HUDEP-2 (cell line): ENCODE results near the gene ITPR1.

Source experiments
- DNase-seq, 76 experiments: peaks; one replicate each; lab custom pipeline; 2025; ENCODE audit not compliant: unreplicated experiment in 76 of 76; lab: John Stamatoyannopoulos, UW

ITPR1 gene

DNA sequence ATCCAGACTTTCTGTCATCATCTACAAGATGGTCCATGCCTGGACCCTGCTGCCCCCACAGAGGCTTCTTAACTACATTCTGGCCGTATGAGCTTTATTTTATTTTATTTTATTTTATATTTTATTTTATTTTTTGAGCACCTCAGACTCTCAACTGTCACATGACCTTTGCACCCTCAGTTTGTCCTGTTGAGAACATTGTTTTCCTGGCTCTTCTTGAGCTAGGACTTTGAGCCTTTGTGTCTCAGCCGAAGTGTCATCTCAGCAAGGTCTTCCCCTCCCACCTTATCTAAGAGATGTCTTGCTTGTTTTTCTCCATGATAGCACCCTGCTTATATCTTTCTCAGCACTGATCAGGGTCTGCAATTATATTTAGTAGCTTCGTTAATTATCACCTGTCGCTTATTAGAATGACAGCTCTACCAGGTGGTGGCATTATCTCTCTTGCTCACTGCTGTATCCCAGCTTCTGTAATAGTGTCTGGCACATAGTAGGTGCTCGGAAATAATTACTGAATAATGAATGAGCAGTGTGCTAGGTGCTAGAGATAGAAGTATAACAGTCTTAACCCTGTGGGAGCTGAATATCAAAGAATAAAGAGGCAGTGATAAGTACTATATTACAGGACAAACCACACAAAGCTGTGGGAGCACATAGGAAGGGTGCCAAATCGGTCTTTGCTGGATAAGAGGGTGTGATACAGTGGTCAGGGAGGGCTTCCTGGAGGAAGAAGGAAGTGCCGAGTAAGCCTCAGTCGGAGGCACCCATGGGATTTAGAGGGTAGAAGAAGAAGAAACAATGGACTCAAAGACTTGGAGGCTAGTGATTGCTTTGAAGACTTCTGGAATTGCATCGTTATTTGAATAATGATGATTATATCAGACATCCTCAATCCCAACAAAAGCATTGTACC is 136.2 kb downstream of the ITPR1 start:
- no peak for DNase-seq

DNA sequence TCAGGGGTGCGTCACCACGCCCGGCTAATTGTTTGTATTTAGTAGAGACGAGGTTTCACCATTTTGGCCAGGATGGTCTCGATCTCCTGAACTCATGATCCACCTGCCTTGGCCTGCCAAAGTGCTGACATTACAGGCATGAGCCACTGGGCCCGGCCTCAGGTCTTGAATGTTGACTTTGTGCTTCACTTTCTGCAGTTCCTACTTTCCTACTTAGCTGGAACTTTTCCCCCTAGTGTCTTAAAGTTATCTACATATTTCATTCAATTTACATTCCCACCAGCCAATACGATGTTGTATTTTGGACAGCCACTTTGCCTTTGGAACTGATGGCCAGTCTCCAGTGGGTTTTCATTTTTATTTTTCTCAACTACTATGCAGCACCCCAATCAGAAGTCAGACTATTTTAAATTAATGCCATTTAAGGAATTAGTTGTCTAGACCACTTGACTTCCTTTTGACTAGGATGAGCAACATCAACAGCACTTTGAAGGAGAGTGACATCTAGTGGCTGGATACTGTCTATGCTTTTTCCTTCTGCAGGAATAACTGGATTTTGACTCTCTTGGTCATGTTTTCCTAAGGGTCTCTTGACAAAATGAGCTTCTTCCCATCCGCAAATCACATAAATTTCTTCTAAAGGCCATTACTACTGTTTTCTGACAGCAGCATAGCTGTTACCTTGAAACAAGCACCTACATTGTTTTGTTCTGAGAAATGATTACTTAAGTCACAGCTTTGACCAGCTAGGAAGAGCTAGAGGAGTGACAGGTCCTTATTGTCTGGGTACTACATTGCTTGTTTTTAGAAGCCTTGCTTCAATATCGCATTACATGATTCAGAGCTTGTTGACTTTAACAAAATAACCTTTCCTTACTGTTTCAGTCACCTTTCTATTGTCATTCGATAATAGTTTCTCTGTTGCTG is 140.2 kb downstream of the ITPR1 start:
- peak in 26 of 76 experiments; percentile 3 to 55 (median 17) for DNase-seq

DNA sequence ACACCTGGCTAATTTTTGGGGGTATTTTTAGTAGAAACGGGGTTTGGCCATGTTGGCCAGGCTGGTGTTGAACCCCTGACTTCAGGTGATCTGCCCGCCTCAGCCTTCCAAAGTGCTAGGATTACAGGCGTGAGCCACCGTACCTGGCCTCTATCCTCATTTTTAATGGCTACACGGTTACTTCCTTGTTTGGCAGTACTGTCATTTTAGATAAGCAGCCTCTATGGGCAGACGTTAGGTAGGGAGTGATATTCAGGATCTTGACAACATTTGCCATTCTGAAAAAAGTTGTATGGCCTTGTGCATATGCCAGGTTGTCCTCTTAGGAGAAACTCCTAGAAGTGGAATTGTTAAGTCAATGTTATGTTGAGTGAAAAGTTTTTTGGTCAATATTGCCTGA is 141.7 kb downstream of the ITPR1 start:
- no peak for DNase-seq

DNA sequence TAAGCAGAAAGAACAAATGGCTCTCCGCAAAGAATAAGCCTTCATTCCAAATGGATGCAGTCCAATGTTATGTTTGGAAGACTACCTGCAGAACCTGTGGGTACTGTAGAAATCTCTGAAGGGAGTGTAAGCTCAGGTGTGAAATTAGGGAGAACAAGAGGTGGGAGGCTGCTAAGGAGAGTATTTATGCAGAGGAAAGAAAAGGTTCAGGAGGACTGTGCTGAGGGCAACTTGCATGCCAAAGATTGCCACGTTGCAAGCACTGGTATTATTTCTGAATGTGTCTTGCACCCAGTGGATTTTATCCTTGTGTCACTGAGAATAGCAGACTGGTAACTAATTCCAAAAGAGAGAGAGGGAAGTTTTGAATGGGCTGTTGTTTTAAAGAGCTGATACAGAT is 144.1 kb downstream of the ITPR1 start:
- DNase-seq, result no peak

DNA sequence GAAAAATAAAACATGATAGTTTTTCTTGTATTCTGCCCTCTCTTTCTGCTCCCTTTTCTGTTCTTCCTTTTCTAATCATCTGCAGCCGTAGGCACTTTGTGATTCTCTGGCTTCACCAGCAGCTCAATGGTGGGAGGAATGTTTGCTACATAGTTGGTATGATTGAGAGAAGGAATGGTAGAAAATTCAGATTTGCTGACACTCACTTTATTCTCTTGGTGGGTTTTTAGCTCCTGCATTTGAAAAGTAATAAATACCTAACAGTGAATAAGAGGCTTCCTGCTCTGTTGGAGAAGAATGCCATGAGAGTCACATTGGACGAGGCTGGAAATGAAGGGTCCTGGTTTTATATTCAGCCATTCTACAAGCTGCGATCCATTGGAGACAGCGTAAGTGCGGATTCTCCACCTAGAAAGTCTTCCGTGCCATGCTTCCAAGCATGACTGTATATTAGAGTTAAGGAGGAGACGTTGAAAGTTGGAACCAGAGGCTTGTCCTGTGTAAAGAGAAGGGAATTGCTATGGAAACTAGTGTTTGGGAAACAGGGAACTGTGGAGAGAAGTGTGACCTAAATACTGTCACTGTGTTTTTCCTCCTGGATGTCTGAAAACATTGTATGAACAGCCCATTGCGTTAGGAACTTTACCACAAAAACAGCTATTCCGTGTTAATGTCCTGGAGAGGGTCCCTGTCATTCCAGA is 148.9 kb downstream of the ITPR1 start:
- no peak for DNase-seq

DNA sequence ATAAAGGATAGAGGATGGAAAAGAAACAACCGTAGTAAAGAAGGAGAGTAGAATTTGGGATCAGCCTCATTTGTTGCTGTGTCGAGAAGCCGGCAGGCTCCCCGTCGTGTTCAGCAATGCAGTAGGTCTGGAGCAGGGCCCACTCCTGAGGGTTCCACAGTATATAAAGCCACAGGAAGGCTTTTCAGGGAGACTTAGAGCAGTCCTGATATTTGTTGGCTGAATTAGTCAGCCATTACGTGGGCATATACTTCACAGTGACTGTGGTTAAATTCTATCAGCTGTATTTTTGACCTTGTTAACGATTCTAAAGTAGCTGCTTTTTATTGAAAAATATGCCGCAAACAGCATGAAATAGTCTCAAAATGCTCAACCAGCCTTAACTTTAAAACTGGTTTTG is 149.5 kb downstream of the ITPR1 start:
- no peak for DNase-seq

DNA sequence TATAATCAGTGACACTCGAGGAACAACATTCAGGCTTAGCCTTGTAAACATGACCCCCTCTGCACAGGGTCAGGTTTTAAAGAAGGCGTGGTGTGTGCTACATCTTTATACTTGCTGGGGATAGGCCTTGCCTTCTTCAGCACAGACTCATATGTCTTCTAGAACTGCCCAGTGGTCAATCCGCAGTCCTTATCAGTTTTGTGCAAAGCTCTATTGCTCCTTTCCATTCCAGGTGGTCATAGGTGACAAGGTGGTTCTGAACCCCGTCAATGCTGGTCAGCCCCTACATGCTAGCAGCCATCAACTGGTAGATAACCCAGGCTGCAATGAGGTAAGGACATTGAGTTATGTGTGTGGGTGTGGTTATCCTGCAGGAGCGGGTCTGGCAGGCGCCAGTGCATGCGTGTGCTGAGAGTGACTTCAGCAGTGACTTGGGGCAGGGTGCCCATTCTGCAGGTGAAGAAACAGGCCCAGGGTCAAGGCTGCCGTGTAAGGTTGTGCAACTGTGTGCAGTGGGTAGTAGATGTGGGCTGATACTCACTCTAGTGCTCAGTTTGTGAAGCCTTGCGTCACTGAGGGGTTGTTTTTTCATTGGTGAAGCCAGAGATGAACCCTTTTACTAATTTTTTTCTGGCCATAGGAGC is 150.9 kb downstream of the ITPR1 start:
- peak in 2 of 76 experiments; percentile 8 to 15 for DNase-seq

DNA sequence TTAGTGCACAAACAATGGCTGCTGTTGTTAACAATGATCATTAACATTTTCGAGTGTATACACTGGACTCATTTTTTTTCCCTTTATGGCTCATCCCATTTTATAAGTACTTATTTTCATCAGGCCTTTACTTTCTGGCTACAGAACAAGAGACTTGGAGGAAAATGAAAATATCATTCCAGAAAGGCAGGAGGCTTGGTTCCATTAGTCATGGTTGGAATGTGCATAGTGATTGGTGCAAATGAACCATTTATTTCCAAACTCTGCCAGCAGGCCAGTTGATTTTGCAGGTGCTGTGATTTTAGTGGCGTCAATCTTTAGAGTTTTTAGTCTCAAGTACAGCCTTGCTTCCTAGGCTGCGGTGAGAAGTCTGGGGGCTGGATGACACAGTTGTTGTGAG is 151.8 kb downstream of the ITPR1 start:
- no peak for DNase-seq

DNA sequence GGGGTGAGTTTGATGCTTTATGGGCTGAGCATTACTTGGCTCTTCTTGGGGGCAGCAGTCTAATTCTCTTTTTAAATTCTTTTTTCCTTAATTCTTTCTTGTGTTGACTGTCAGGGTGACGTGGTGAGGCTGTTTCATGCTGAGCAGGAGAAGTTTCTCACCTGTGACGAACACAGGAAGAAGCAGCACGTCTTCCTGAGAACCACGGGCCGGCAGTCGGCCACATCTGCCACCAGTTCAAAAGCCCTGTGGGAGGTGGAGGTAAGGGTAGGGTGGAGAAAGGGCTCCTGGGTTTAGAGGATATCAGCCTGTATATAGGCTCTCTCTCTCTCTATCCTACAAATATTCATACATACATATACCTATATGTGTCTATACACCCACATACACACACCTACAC is 152.3 kb downstream of the ITPR1 start:
- no peak for DNase-seq

DNA sequence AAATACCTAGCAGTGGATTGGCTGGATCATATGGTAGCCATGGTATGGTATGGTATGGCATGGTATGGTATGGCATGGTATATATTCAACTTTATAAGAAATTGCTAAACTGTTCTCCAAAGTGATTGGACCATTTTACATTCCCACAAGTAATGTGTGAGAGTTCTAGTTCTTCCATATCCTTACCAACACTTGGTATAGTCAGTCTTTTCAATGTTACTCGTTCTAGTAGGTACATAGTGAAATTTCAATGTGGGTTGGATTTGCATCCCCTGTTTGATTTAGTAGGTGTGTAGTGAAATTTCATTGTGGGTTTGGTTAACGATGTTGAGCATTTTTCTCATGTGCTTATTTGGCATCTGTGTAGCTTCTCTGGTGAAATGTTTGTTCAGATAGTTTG is 154.3 kb downstream of the ITPR1 start:
- DNase-seq, result no peak

DNA sequence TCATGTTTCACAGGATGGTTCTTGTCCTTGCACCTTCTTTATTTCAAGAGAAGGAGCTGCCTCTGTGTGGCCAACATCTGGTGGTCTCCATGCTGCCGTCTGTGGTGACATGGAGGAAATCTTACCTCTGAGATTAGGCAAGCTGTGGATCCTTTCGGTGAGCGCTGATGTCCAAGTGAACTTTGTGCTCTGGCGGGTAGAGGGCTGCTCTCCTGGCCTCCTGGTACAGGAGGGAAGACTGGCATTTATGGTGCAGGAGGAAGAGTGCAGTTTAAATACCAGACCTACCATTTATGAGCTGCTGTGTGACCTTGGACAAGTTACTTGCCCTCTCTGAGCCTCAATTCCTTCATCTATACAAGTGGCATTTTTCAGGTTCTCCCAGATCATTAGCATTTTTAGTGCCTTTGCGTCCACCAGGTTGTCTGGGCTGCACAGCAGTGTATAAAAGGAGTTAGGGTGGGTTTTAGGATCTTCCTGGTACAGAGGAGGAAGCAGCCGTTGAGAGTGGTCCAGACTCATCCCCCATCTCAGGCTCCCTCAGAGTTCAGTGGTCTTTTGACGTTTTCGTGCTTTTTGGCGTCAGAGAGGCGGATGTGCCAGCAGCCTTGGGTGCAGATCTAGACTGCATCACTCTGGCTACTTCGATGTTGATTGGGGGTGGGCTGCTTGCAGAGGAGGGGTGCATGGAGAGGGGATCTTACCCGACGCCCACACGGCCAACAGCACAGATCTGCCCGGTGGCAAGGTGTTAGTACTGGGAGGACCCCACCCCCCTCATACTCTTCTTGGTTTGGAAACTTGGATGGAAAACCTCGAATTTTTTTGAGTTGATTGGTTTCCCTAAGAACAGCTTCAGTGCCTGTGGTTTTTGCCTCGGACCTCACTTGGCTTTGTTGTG is 162.2 kb downstream of the ITPR1 start:
- no peak for DNase-seq

DNA sequence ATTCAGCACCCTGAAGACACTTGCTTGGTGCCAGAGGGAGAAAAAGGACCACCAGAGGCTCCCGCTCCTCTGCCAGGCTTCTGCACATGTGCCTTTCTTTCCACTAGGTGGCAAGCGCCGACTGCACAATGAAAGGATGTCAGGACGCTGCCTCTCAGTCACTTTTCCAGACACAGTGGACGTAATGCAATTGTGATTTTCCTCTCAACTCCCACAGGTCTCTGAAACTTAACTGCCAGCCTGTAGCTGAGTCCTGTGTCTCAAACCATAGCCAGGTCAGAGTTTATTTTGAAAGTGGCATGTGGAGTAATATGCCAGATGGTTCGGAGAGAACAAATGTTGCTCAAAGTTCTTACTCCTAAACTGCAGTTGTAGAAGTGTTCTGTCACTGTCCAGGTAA is 162.9 kb downstream of the ITPR1 start:
- DNase-seq, result peak in 1 of 76 experiments; percentile 1

DNA sequence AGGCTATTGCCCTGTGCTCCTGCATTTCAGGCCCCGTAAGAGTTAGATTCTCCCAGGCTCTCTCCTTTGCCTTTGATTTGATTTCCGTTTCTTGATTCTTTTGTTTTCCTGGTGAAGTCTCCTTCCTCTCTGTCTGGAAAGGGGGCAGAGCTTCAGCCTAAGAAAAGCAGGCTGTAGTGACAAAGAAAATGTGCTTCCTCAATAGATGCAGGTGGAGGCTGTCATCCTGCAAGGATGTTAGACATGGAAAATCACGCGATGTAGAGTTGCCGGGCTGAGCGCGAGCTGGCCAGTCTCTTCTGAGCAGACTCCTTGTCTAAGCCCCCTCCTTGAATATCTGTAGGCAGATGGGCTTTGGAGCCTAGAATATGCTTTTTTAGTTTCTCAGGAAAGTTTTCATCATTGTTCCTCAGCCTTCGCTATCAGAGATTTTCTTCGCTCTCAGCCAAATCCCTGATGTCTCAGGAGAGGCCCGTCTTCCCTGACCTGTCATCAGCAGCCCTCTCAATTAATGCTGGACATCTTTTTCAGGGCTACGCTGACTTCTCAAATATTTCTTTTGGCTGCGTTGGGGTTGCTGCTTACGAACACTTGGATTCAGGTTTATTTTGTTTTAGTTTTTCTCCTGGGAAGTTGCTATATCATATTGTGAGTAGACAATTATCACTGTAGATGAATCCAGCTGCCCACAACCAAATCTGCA is 163.6 kb downstream of the ITPR1 start:
- no peak for DNase-seq

DNA sequence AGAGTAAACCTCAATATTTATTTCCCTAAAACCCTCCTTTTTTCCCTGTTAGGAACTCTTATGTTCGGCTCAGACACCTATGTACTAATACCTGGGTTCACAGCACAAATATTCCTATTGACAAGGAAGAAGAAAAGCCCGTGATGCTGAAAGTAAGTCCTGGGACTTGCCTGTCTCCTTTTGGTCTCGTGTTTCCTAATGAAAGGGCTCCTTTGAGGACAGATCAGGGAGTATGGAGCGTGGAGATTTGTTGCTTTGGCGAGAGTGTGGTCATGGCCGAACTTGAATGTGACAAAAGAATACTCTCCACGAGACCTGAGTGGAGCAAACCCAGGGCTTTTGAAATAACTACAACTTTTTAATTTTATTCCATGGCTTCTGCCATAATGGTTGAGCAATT is 167.8 kb downstream of the ITPR1 start:
- DNase-seq, result no peak

DNA sequence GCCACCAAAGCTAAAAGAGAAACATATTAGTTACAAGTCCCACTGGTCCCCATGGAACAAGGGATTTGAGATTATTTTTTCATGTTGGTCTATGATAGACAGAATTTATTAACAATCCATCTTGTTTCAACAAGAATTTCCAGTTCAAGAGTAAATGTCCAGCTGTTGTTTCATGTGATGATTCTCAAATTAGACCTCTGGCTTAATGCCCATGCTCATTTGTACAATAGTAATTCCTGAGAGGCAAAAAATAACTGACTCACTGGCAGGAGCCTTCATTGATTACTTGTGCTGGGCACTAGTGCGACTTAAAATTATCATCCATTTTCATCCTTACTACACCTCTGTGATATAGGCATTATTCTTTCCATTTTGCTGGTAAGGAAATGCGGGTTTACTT is 171.3 kb downstream of the ITPR1 start:
- DNase-seq, result no peak

DNA sequence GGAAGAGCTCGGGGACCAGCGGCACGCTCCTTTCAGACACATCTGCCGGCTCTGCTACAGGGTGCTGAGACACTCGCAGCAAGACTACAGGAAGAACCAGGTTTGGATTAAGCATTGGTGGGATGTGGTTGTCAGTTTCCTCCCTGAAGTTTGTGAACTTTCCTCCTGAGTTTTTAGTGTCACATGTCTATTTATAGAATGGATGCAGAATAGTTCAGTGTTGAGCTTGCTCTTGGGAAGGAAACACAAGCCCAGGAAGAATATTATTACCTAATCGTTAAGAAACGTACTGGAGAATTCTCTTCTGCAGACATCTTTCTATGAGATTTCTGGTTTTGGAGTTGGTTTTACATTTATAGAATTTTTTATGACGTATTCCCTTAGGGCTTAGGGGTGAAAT is 172.0 kb downstream of the ITPR1 start:
- DNase-seq, result no peak

DNA sequence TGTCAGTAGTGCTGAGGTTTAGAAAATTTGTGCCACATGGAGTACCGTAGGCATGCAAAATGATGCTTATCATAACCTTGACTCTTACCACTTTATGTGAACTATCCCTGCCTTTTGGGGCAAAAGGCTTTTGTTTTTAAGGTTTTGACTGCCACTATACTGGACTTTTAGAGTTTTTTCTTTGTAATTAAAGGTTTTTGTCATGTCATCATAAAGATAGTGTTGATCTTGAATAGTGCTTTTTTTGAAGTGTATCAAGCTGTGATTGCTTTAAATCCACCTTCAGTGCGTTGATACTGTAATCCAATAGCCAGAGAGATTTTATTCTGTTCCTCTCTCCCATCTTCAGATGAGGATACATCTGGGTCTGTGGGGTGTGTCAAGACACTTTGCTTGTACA is 172.9 kb downstream of the ITPR1 start:
- DNase-seq, result no peak

DNA sequence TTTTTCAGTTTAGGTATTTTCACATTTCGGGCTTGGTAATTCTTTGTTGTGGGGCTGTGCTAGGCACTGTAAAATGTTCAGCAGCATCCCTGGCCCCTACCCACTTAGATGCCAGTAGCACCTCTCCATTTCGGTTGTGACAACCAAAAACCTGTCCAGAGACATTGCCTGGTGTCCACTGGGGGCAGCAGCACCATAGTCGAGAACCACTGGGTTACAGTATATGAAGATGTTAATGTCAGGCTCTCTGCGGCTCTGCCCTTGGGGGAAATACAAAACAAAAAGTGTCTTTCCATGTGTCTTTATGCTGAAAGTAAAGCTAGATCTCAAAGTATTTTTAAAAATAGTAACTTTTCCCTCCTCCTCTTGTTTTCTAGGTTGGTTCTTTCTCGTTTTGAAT is 177.2 kb downstream of the ITPR1 start:
- DNase-seq, result peak in 5 of 76 experiments; percentile 0 to 12 (median 7)

DNA sequence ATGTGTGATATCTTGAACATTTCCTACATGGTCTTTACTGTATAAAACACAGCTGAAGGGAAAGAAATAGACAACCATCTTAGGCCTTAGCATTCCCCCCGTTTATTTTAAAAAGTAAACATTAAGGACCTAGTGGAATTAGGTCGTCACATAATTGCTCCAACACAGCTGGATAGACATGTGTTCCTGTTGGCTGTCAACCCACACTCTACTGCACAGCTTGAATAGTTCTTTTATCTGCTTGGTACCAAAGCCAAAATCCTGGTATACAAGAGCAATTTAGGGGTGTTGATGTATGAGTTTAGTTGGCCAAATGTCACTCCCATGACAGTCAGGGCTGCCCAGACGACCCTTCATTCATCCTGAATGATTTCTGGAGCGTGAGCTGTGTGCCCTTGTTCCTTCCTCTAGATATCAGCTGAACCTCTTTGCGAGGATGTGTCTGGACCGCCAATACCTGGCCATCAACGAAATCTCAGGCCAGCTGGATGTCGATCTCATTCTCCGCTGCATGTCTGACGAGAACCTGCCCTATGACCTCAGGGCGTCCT is 179.7 kb downstream of the ITPR1 start:
- no peak for DNase-seq
